Heart left ventricle (tissue), 16 donors: ENCODE results near the gene GNB3. TPM values are rescaled to one million over a fixed set of nuclear protein-coding genes. Genes with fewer than 3 reads are reported as not detected.

Experiments
- ATAC-seq, 4 donors: fragments of 200-7000 bp; cut with Tn5 transposase; one replicate each; pipeline ENCODE4 v1.9.1; 2020 to 2022; ENCODE audit warnings: moderate library complexity in 4 of 4, mild to moderate bottlenecking in 3 of 4, moderate number of reproducible peaks in 1 of 4
- DNase-seq, 5 donors: peaks; one replicate each; pipeline ENCODE4 v3.0.0-alpha.2; 2020
- H3K27ac ChIP-seq, 12 donors: fragments of 200-600 bp; sonication (generic) in 4 of 12; one replicate each; pipeline versions ENCODE4 v1.5.0 to v1.8.0; 2016 to 2022; ENCODE audit warnings: mild to moderate bottlenecking in 2 of 12
- H3K27me3 ChIP-seq, 9 donors: fragments of 200-600 bp; sonication (generic) in 2 of 9; one replicate each; pipeline versions ENCODE4 v1.5.1 to v1.8.0; 2016 to 2022; ENCODE audit warnings: mild to moderate bottlenecking in 3 of 9
- H3K36me3 ChIP-seq, 9 donors: fragments of 200-600 bp; sonication (generic) in 2 of 9; one replicate each; pipeline versions ENCODE4 v1.5.0 to v1.8.0; 2018 to 2022; ENCODE audit warnings: mild to moderate bottlenecking in 2 of 9
- H3K4me1 ChIP-seq, 12 donors: fragments of 200-600 bp; sonication (generic) in 4 of 12; one replicate each; pipeline versions ENCODE4 v1.5.0 to v1.8.0; 2016 to 2022; ENCODE audit warnings: mild to moderate bottlenecking in 3 of 12
- H3K4me3 ChIP-seq, 12 donors: fragments of 200-600 bp; sonication (generic) in 4 of 12; one replicate each; pipeline versions ENCODE4 v1.5.0 to v1.8.0; 2017 to 2022; ENCODE audit warnings: mild to moderate bottlenecking in 9 of 12, moderate library complexity in 4 of 12
- H3K9me3 ChIP-seq, 12 donors: fragments of 200-600 bp; sonication (generic) in 4 of 12; one replicate each; pipeline versions ENCODE4 v1.5.0 to v1.8.0; 2016 to 2022; ENCODE audit warnings: mild to moderate bottlenecking in 1 of 12
- POLR2A ChIP-seq, 2 donors: fragments of 450-650 bp; IDR thresholded peaks; one replicate each; pipeline ENCODE4 v1.6.1; 2017; ENCODE audit warnings: antibody characterized with exemption in 2 of 2, mild to moderate bottlenecking in 2 of 2, moderate library complexity in 2 of 2
- WGBS, 4 donors: extraction: QIAGEN DNeasy Blood & Tissue Kit in 2 of 4; methylation state at CpG; one replicate each; pipeline versions ENCODE4 v1.1.5 to v1.1.7; 2013 to 2018; 5-methylcytosine and 5-hydroxymethylcytosine counted together
- intact Hi-C, 10 donors: fragments of 100-400 bp; cut with DNase I; formaldehyde crosslinking; loops; one replicate each; pipeline versions ENCODE4 v1.11.1 to v1.14.2; 2022
- polyA plus RNA-seq, 2 donors: library from polyadenylated mRNA; stranded (reverse); fragments of 200-250 nt; gene quantifications; one replicate each; pipeline ENCODE4 v1.2.3, GENCODE V29; 2013
- total RNA-seq, 9 donors: library from RNA; depleted of rRNA in 2 of 9; stranded (reverse); fragments of >200 nt in 2 of 9; fragmentation: NEBNext Ultra II Directional in 3 of 9; extraction: Animal tissue kit (Norgen Biotek cat#: 25700) in 3 of 9; gene quantifications; one replicate each; pipeline versions ENCODE4 v1.1.0 to v1.2.4, GENCODE V29; 2016 to 2023
- TF ChIP-seq, protein P1 (sequence below), 12 donors: fragments of 200-600 bp; sonication (generic) in 4 of 12; IDR thresholded peaks; one replicate each; pipeline versions ENCODE4 v1.5.0 to v1.8.0; 2018 to 2022; ENCODE audit warnings: antibody characterized with exemption in 12 of 12, mild to moderate bottlenecking in 5 of 12
- donor health status: ischemic (EF 13 %, LVEDD 7.1; RV severe dilation, severe dysfunction).
- donor health status: healthy with polysubstance abuse.
- donor health status: DM: no; HTN: yes; CAD: no.
- donor health status: DM: no; HTN: no; CAD: no.
- donor health status: ischemic (EF 25% LVEDD 6.9; RV normal size, moderate dysfunction).
- donor health status: ischemic (EF 25% LVEDD 5.7; RV mildly dilated, moderate dysfunction).
- donor health status: healthy.
- donor health status: DM: yes; HTN: yes; CAD: no.
- donor health status: ischemic (EF 35%, LVEDD 5.7; RV mildly dilated, moderate dysfunction).
- donor health status: nonischemic (EF 11% LVEDD 7.7; RV severe dilation, severe dysfunction).
- donor health status: DM: yes; HTN: yes; CAD: no.
- donor health status: PGD.
- donor health status: ischemic (EF 29% LVEDD 5.4; RV normal size, mild dysfunction).
- donor health status: nonischemic (EF 23%, LVEDD 6.1; RV moderate dilation, normal function).

The GNB3 gene
- total and polyA plus RNA-seq, 11 donors = 0.64 to 12.4 (median 6.2) TPM

DNA sequence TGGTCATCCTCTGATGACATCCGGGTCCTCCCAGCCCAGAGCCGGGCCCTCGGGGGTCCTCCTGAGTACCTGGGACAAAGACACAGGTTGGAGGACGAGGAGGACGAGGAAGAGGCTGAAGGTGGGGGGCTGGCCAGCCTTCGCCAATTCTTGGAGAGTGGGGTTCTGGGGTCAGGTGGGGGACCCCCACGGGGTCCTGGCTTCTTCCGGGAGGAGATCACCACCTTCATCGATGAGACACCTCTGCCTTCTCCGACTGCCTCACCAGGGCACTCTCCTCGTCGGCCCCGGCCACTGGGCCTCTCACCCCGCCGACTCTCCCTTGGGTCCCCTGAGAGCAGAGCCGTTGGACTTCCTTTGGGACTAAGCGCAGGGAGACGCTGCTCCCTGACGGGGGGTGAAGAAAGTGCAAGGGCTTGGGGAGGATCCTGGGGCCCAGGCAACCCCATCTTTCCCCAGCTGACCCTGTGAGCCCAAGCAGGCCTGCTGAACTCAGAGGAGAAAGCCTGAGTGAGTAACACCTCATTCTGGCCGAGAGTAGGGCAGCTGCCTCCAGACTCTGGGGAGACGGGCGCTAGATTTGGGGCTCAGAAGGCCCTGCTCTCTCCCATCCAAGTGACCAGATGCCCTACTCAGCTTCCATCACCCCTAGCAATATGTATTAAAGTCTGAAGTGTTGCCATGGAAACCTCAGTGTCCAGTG is 13.8 kb upstream of the GNB3 start:
- intact Hi-C loops = loop anchor here (5.0 to 10.0 kb wide), 5 partner anchors 52 to 212 kb away; partner anchors contain the start of genes MLF2 (in 6 of the 10) and LAG3 (in 1 of the 10)
- 73 to 80% (median 77%) methylated on average over 21 to 22 of the region's 22 CpGs for WGBS, 4 donors
- Histone ChIP-seq H3K4me1 (peaks cover 0 to 45% (median 22%) of the 10 kb centered on the region in 12 donors), H3K4me3 (peak overlapping the region in 1 of 12 donors; percentile 19), H3K27me3 (peaks cover 0 to 20% (median 0%) of the 10 kb centered on the region in 9 donors), H3K27ac (peak overlapping the region in 8 of 12 donors; percentile 11 to 71 (median 43)), H3K9me3 (no peaks in the 10 kb centered on the region), H3K36me3 (peaks cover 0 to 13% (median 0%) of the 10 kb centered on the region in 9 donors)
- DNase-seq = peak in 1 of 5 donors; percentile 33
- TF ChIP-seq POLR2A (IDR thresholded peaks at IDR 0.05) = no peak
- TF ChIP-seq, protein P1, sequence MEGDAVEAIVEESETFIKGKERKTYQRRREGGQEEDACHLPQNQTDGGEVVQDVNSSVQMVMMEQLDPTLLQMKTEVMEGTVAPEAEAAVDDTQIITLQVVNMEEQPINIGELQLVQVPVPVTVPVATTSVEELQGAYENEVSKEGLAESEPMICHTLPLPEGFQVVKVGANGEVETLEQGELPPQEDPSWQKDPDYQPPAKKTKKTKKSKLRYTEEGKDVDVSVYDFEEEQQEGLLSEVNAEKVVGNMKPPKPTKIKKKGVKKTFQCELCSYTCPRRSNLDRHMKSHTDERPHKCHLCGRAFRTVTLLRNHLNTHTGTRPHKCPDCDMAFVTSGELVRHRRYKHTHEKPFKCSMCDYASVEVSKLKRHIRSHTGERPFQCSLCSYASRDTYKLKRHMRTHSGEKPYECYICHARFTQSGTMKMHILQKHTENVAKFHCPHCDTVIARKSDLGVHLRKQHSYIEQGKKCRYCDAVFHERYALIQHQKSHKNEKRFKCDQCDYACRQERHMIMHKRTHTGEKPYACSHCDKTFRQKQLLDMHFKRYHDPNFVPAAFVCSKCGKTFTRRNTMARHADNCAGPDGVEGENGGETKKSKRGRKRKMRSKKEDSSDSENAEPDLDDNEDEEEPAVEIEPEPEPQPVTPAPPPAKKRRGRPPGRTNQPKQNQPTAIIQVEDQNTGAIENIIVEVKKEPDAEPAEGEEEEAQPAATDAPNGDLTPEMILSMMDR (IDR thresholded peaks at IDR 0.05) = no peak
- no peak for ATAC-seq

- intact Hi-C loops = loop anchor here (5.0 to 10.0 kb wide), 5 partner anchors 53 to 213 kb away; partner anchors contain the start of genes MLF2 (in 6 of the 10) and LAG3 (in 1 of the 10)
These were observed 13.3 kb upstream of the GNB3 start for GRCh38 chr12:6827437-6827911.

DNA sequence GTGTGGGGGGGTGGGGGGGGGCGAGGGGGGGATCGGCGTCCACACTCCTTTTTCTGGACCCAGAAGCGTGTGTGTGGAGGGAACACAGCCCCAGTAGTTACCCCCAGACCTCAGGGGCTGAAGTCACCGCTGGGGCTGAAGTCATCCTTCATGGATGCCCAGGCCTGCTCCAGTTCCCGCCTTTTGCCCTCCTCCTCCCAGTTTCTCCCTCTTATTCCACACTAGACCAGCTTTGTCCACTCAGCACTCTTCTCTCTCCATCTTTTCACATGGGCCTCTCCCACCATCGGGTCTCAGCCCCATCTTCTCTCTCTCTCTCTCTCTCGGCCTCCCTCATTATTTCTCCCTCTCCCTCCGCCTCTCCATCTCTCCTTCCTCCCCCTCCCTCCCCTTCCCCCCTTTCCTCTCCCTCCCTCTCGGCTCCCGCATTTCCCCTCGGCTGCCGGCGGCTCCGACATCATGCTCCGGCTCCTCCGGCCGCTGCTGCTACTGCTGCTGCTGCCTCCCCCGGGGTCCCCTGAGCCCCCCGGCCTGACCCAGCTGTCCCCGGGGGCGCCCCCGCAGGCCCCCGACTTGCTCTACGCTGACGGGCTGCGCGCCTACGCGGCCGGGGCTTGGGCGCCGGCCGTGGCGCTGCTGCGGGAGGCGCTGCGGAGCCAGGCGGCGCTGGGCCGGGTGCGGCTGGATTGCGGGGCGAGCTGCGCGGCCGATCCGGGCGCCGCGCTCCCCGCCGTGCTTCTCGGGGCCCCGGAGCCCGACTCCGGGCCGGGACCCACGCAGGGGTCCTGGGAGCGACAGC is 12.5 kb upstream of the GNB3 start, which contains the start of gene P3H3:
Gene P3H3 (plus strand): TSS at position 426 of the 799 bp plus-strand sequence. CDS start 34 bp downstream, at position 460.
- TF ChIP-seq, protein P1 (IDR thresholded peaks at IDR 0.05) = peak in 3 of 12 donors; percentile 4 to 13 (median 11)
- no peak for TF ChIP-seq POLR2A (IDR thresholded peaks at IDR 0.05)
- peaks cover 0 to 14% (median 0%) of the 10 kb centered on the region in 9 donors for H3K27me3 ChIP-seq
- intact Hi-C loops = loop anchor here (5.0 to 10.0 kb wide), 5 partner anchors 53 to 213 kb away; partner anchors contain the start of genes MLF2 (in 6 of the 10) and LAG3 (in 1 of the 10)
- DNase-seq (peak in 1 of 5 donors; percentile 51), ATAC-seq (peak in 2 of 4 donors; percentile 0 to 9)
- WGBS, 4 donors = 1 to 3% (median 2%) methylated on average over 18 to 60 of the region's 60 CpGs
- H3K27ac ChIP-seq = peak within 1 kb of the TSS; percentile 65 to 92 (median 85)
- H3K4me3 ChIP-seq = peak within 1 kb of the TSS; percentile 62 to 92 (median 78)
- H3K36me3 ChIP-seq = peaks cover 0 to 23% (median 0%) of the 10 kb centered on the region in 9 donors
- no peaks in the 10 kb centered on the region for H3K9me3 ChIP-seq
- peaks cover 0 to 37% (median 17%) of the 10 kb centered on the region in 12 donors for H3K4me1 ChIP-seq

More at GRCh38 chr12:6827437-6827911, 13.3 kb upstream of the GNB3 start:
- no peaks in the 10 kb centered on the region for H3K9me3 ChIP-seq
- TF ChIP-seq, protein P1 (IDR thresholded peaks at IDR 0.05) = no peak
- TF ChIP-seq POLR2A (IDR thresholded peaks at IDR 0.05) = no peak
- peaks cover 0 to 39% (median 17%) of the 10 kb centered on the region in 12 donors for H3K4me1 ChIP-seq
- DNase-seq = peak; percentile 85 to 92 (median 87)
- peak overlapping the region in 8 of 12 donors; percentile 11 to 71 (median 43) for H3K27ac ChIP-seq
- ATAC-seq = peak; percentile 43 to 64 (median 54)
- WGBS, 4 donors = 8 to 21% (median 15%) methylated on average over 6 to 8 of the region's 8 CpGs
- peaks cover 0 to 19% (median 0%) of the 10 kb centered on the region in 9 donors for H3K36me3 ChIP-seq
- H3K4me3 ChIP-seq = peak overlapping the region in 3 of 12 donors; percentile 19 to 78 (median 34)
- H3K27me3 ChIP-seq = peaks cover 0 to 14% (median 0%) of the 10 kb centered on the region in 9 donors
